Measurements from ENCODE around the gene PIEZO2.

Gene PIEZO2

DNA sequence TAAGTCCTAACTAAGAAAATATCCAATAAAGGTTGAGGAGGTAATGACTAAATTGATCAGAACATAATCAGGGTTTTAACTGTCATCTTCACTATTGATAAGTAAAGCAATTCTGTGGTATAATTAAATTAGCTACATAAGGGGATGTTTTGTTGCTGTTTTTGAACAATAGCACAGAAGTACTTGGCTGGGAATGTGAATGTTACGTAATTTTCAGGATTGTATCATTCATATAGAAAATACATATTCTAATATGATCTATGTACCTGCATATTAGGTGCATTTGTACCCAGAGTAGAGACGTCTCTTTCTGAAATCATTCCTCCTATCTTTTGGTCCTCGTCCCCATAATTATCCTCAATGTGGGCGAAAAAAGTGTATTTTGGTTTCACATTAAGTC, 109.0 kb downstream of the PIEZO2 start:
- H3K79me2 ChIP-seq (ENCODE audit: insufficient read depth, low read length), result no peaks in the 10 kb centered on the region
- H4K20me1 ChIP-seq (ENCODE audit: insufficient read depth, low read length, poor library complexity, severe bottlenecking), result no peaks in the 10 kb centered on the region
- no peaks in the 10 kb centered on the region for H3K9me2 ChIP-seq (replicated peaks; ENCODE audit: low read depth, low read length)
- no peak for TF ChIP-seq EZH2phosphoT487 (IDR thresholded peaks at IDR 0.05; ENCODE audit: borderline replicate concordance)
- TF ChIP-seq, protein P1, sequence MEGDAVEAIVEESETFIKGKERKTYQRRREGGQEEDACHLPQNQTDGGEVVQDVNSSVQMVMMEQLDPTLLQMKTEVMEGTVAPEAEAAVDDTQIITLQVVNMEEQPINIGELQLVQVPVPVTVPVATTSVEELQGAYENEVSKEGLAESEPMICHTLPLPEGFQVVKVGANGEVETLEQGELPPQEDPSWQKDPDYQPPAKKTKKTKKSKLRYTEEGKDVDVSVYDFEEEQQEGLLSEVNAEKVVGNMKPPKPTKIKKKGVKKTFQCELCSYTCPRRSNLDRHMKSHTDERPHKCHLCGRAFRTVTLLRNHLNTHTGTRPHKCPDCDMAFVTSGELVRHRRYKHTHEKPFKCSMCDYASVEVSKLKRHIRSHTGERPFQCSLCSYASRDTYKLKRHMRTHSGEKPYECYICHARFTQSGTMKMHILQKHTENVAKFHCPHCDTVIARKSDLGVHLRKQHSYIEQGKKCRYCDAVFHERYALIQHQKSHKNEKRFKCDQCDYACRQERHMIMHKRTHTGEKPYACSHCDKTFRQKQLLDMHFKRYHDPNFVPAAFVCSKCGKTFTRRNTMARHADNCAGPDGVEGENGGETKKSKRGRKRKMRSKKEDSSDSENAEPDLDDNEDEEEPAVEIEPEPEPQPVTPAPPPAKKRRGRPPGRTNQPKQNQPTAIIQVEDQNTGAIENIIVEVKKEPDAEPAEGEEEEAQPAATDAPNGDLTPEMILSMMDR (conservative IDR thresholded peaks at IDR 0.05; ENCODE audit: low read length), result no peak
- H3F3A ChIP-seq (ENCODE audit: low read depth), result no peaks in the 10 kb centered on the region
- H3K4me1 ChIP-seq (ENCODE audit: insufficient read depth, low read length, poor library complexity, severe bottlenecking), result peaks cover 28% of the 10 kb centered on the region
- H3K9me3 ChIP-seq (ENCODE audit: insufficient read depth, low read depth, low read length), result no peaks in the 10 kb centered on the region
- H3K9ac ChIP-seq (ENCODE audit: low read depth, low read length, poor library complexity, severe bottlenecking), result no peak overlapping the region
- H3K27me3 ChIP-seq (ENCODE audit: insufficient read depth, low read length, poor library complexity, severe bottlenecking), result no peaks in the 10 kb centered on the region
- no peak overlapping the region for H3K4me3 ChIP-seq (ENCODE audit: low read length, poor library complexity, severe bottlenecking)
- H2AFZ ChIP-seq (ENCODE audit: low read length), result no peak overlapping the region
- H3K36me3 ChIP-seq (ENCODE audit: insufficient read depth, low read length), result no peaks in the 10 kb centered on the region
- no peak overlapping the region for H3K4me2 ChIP-seq (ENCODE audit: low read depth, low read length, poor library complexity, severe bottlenecking)

GRCh38 chr18:11037533-11038240, 111.7 kb downstream of the PIEZO2 start:
- Histone ChIP-seq H3K4me2 (ENCODE audit: low read depth, low read length, poor library complexity, severe bottlenecking) (peak overlapping the region; percentile 15), H3K9ac (ENCODE audit: low read depth, low read length, poor library complexity, severe bottlenecking) (no peak overlapping the region), H3K9me3 (ENCODE audit: insufficient read depth, low read depth, low read length) (no peaks in the 10 kb centered on the region), H2AFZ (ENCODE audit: low read length) (no peak overlapping the region), H3K36me3 (ENCODE audit: insufficient read depth, low read length) (no peaks in the 10 kb centered on the region), H3F3A (ENCODE audit: low read depth) (no peaks in the 10 kb centered on the region), H3K9me2 (replicated peaks; ENCODE audit: low read depth, low read length) (no peaks in the 10 kb centered on the region), H3K79me2 (ENCODE audit: insufficient read depth, low read length) (no peaks in the 10 kb centered on the region), H3K27me3 (ENCODE audit: insufficient read depth, low read length, poor library complexity, severe bottlenecking) (no peaks in the 10 kb centered on the region), H4K20me1 (ENCODE audit: insufficient read depth, low read length, poor library complexity, severe bottlenecking) (no peaks in the 10 kb centered on the region), H3K4me3 (ENCODE audit: low read length, poor library complexity, severe bottlenecking) (no peak overlapping the region), H3K4me1 (ENCODE audit: insufficient read depth, low read length, poor library complexity, severe bottlenecking) (peaks cover 29% of the 10 kb centered on the region)
- no peak for TF ChIP-seq EZH2phosphoT487 (IDR thresholded peaks at IDR 0.05; ENCODE audit: borderline replicate concordance)
- TF ChIP-seq, protein P1 (conservative IDR thresholded peaks at IDR 0.05; ENCODE audit: low read length), result no peak

GRCh38 chr18:11035814-11036495, 113.4 kb downstream of the PIEZO2 start:
- H3K9me3 ChIP-seq (ENCODE audit: insufficient read depth, low read depth, low read length), result no peaks in the 10 kb centered on the region
- H3F3A ChIP-seq (ENCODE audit: low read depth), result no peaks in the 10 kb centered on the region
- H4K20me1 ChIP-seq (ENCODE audit: insufficient read depth, low read length, poor library complexity, severe bottlenecking), result no peaks in the 10 kb centered on the region
- no peak overlapping the region for H2AFZ ChIP-seq (ENCODE audit: low read length)
- H3K4me1 ChIP-seq (ENCODE audit: insufficient read depth, low read length, poor library complexity, severe bottlenecking), result peaks cover 29% of the 10 kb centered on the region
- no peak overlapping the region for H3K4me3 ChIP-seq (ENCODE audit: low read length, poor library complexity, severe bottlenecking)
- H3K9ac ChIP-seq (ENCODE audit: low read depth, low read length, poor library complexity, severe bottlenecking), result no peak overlapping the region
- no peaks in the 10 kb centered on the region for H3K79me2 ChIP-seq (ENCODE audit: insufficient read depth, low read length)
- no peaks in the 10 kb centered on the region for H3K27me3 ChIP-seq (ENCODE audit: insufficient read depth, low read length, poor library complexity, severe bottlenecking)
- H3K36me3 ChIP-seq (ENCODE audit: insufficient read depth, low read length), result no peaks in the 10 kb centered on the region
- H3K4me2 ChIP-seq (ENCODE audit: low read depth, low read length, poor library complexity, severe bottlenecking), result no peak overlapping the region
- no peaks in the 10 kb centered on the region for H3K9me2 ChIP-seq (replicated peaks; ENCODE audit: low read depth, low read length)
- TF ChIP-seq, protein P1 (conservative IDR thresholded peaks at IDR 0.05; ENCODE audit: low read length), result no peak
- no peak for TF ChIP-seq EZH2phosphoT487 (IDR thresholded peaks at IDR 0.05; ENCODE audit: borderline replicate concordance)
